Hepatocyte (in vitro differentiated cells): ENCODE data around the gene MRPL44.

Experiments
- CTCF ChIP-seq: fragments of 200-600 bp; sonication (generic); IDR thresholded peaks from 2 replicates; pipeline ENCODE4 v1.5.1; 2016; ENCODE audit warnings: antibody characterized with exemption, mild to moderate bottlenecking; ENCODE audit not compliant: poor library complexity
- EZH2 ChIP-seq: fragments of 200-600 bp; sonication (generic); IDR thresholded peaks from 2 replicates; pipeline ENCODE4 v1.6.1; 2016; ENCODE audit warnings: antibody characterized with exemption, mild to moderate bottlenecking, borderline replicate concordance

- TF ChIP-seq CTCF (no peak), EZH2 (no peak)
These were observed 20.4 kb upstream of the MRPL44 start for GRCh38 chr2:223936862-223937326.
